ENCODE results near the gene MYO1D. TPM values are rescaled to one million over a fixed set of nuclear protein-coding genes. Genes with fewer than 3 reads are reported as not detected.

MYO1D gene
- total RNA-seq, 1 experiment from 2014 or later, result 2.3 TPM

- H3K27me3 ChIP-seq, result peaks cover 6% of the 10 kb centered on the region; the same call in 1 of the 2 replicates
- H3K27ac ChIP-seq, result no peak overlapping the region
- H3K36me3 ChIP-seq, result no peaks in the 10 kb centered on the region
- no peaks in the 10 kb centered on the region for H3K9me3 ChIP-seq (replicated peaks)
- H3K4me1 ChIP-seq, result no peaks in the 10 kb centered on the region
- H3K4me3 ChIP-seq, result no peak overlapping the region
- no peak for DNase-seq
These were observed 22.0 kb downstream of the MYO1D start for GRCh38 chr17:32854832-32855389.

- DNase-seq, result no peak
These were observed 22.7 kb downstream of the MYO1D start for GRCh38 chr17:32854207-32854606.

DNA sequence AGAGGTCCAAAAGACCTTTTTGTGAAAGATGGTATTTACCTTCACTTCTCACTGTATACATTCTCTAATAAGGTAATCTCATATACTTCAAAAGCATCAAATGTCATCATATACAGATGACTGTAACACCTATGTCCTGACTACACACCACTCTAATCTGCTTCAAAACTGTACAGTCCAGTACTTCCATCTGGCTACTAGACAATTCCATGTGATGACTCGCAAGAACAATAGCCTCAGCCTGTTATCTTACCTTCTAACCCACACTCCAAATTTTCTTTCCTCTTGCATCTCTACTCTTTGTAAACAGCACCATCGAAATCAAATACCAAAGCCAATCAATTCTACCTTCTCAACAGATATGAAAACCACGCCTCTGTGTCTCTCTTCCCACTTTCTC lies 24.1 kb downstream of the MYO1D start:
- Histone ChIP-seq H3K4me3 (no peak overlapping the region), H3K4me1 (no peaks in the 10 kb centered on the region), H3K27me3 (peaks cover 6% of the 10 kb centered on the region; the same call in 1 of the 2 replicates), H3K9me3 (replicated peaks) (no peaks in the 10 kb centered on the region), H3K36me3 (no peaks in the 10 kb centered on the region), H3K27ac (no peak overlapping the region)
- no peak for DNase-seq

More at GRCh38 chr17:32854207-32854606, 22.7 kb downstream of the MYO1D start:
- Histone ChIP-seq H3K27ac (no peak overlapping the region), H3K9me3 (replicated peaks) (no peaks in the 10 kb centered on the region), H3K4me3 (no peak overlapping the region), H3K27me3 (peaks cover 6% of the 10 kb centered on the region; the same call in 1 of the 2 replicates), H3K4me1 (no peaks in the 10 kb centered on the region), H3K36me3 (no peaks in the 10 kb centered on the region)

DNA sequence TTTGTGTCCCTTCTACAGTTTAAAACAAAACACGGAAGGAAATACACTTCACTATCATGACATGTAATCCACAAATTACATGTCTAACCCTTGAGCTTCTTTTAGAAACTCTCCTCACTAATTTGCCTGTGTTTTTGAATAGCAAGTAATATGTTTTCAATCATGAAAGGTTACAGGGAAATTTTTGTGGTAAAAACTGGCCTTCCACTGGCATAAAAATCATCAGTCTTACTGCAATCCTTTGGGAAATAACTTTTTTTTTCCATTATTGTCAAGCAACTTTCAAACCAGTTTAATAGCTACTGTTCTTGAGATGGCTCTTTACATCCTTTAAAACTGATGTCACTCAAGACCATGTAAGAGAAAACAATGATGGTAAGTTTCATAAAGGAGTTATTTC lies 27.0 kb downstream of the MYO1D start:
- DNase-seq, result no peak
- Histone ChIP-seq H3K27ac (no peak overlapping the region), H3K4me1 (no peaks in the 10 kb centered on the region), H3K27me3 (peaks cover 6% of the 10 kb centered on the region; the same call in 1 of the 2 replicates), H3K36me3 (no peaks in the 10 kb centered on the region), H3K9me3 (replicated peaks) (no peaks in the 10 kb centered on the region), H3K4me3 (no peak overlapping the region)

DNA sequence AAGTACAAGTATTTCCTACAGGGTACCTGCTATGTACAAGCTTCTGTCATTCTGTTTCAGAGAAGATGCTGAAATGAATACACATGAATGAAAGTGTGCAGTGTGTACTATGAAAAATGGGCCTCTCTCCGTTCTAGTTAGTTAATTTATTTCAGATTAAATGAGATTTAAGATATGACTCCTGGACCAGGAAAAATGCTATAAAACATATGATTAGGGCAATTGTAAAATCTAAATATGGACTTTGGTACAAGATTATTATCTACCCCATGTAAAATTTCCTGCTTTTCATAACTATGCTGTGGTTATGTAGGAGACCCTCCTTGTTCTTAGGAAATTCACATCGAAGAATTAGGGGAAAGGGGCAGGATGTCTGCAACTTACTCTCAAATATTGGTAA lies 28.9 kb downstream of the MYO1D start:
- Histone ChIP-seq H3K36me3 (no peaks in the 10 kb centered on the region), H3K4me1 (no peaks in the 10 kb centered on the region), H3K9me3 (replicated peaks) (no peaks in the 10 kb centered on the region), H3K27me3 (no peaks in the 10 kb centered on the region), H3K27ac (no peak overlapping the region), H3K4me3 (no peak overlapping the region)
- DNase-seq, result no peak

GRCh38 chr17:32846143-32846542 lies 30.8 kb downstream of the MYO1D start:
- Histone ChIP-seq H3K4me1 (no peaks in the 10 kb centered on the region), H3K27ac (no peak overlapping the region), H3K9me3 (replicated peaks) (no peaks in the 10 kb centered on the region), H3K4me3 (no peak overlapping the region), H3K27me3 (no peaks in the 10 kb centered on the region), H3K36me3 (no peaks in the 10 kb centered on the region)
- DNase-seq, result no peak

- H3K36me3 ChIP-seq, result no peaks in the 10 kb centered on the region
These were observed 36.7 kb downstream of the MYO1D start for GRCh38 chr17:32840241-32840640.

DNA sequence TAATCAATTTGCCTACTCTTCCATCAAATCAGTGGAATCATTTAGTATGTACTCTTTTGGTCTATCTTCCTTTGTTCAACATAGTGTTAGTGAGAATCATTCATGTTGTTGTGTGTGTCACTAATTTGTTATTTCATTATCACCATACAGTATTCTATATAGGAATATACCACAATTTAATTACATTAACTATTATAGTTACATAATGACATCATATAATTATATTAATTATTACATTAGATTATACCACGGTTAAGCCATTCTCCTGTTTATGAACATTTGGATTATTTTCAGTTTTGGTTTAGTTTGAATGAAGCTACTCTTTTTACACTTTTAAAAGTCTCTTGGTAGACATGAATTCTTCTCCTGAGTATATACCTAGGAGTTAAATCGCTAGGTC lies 40.4 kb downstream of the MYO1D start:
- Histone ChIP-seq H3K9me3 (replicated peaks) (no peaks in the 10 kb centered on the region), H3K27ac (no peak overlapping the region), H3K27me3 (no peaks in the 10 kb centered on the region; the same call in 1 of the 2 replicates), H3K36me3 (no peaks in the 10 kb centered on the region), H3K4me3 (no peak overlapping the region), H3K4me1 (no peaks in the 10 kb centered on the region)
- no peak for DNase-seq

More at GRCh38 chr17:32840241-32840640, 36.7 kb downstream of the MYO1D start:
- H3K4me1 ChIP-seq, result no peaks in the 10 kb centered on the region
- H3K9me3 ChIP-seq (replicated peaks), result no peaks in the 10 kb centered on the region
- H3K27me3 ChIP-seq, result no peaks in the 10 kb centered on the region
- no peak for DNase-seq
- no peak overlapping the region for H3K27ac ChIP-seq
- H3K4me3 ChIP-seq, result no peak overlapping the region

GRCh38 chr17:32835291-32835761 lies 41.6 kb downstream of the MYO1D start:
- no peaks in the 10 kb centered on the region for H3K9me3 ChIP-seq (replicated peaks)
- H3K4me3 ChIP-seq, result no peak overlapping the region
- H3K36me3 ChIP-seq, result no peaks in the 10 kb centered on the region
- no peaks in the 10 kb centered on the region for H3K4me1 ChIP-seq
- peaks cover 3% of the 10 kb centered on the region; the same call in 1 of the 2 replicates for H3K27me3 ChIP-seq
- no peak overlapping the region for H3K27ac ChIP-seq
- DNase-seq, result no peak

GRCh38 chr17:32834104-32834503 lies 42.8 kb downstream of the MYO1D start:
- H3K27me3 ChIP-seq, result peaks cover 6% of the 10 kb centered on the region; the same call in 1 of the 2 replicates

GRCh38 chr17:32833526-32833925 lies 43.4 kb downstream of the MYO1D start:
- Histone ChIP-seq H3K27me3 (peaks cover 11% of the 10 kb centered on the region), H3K4me1 (no peaks in the 10 kb centered on the region), H3K36me3 (no peaks in the 10 kb centered on the region), H3K9me3 (replicated peaks) (no peaks in the 10 kb centered on the region), H3K4me3 (no peak overlapping the region), H3K27ac (no peak overlapping the region)
- DNase-seq, result no peak

More at GRCh38 chr17:32834104-32834503, 42.8 kb downstream of the MYO1D start:
- Histone ChIP-seq H3K4me3 (no peak overlapping the region), H3K9me3 (replicated peaks) (no peaks in the 10 kb centered on the region), H3K27ac (no peak overlapping the region), H3K36me3 (no peaks in the 10 kb centered on the region), H3K4me1 (no peaks in the 10 kb centered on the region)
- no peak for DNase-seq

- no peak overlapping the region for H3K27ac ChIP-seq
- DNase-seq, result no peak
- H3K9me3 ChIP-seq (replicated peaks), result no peaks in the 10 kb centered on the region
- no peak overlapping the region for H3K4me3 ChIP-seq
- H3K36me3 ChIP-seq, result no peaks in the 10 kb centered on the region
- no peaks in the 10 kb centered on the region; the same call in 1 of the 2 replicates for H3K4me1 ChIP-seq
- peaks cover 11% of the 10 kb centered on the region for H3K27me3 ChIP-seq
These were observed 43.8 kb downstream of the MYO1D start for GRCh38 chr17:32833076-32833475.

DNA sequence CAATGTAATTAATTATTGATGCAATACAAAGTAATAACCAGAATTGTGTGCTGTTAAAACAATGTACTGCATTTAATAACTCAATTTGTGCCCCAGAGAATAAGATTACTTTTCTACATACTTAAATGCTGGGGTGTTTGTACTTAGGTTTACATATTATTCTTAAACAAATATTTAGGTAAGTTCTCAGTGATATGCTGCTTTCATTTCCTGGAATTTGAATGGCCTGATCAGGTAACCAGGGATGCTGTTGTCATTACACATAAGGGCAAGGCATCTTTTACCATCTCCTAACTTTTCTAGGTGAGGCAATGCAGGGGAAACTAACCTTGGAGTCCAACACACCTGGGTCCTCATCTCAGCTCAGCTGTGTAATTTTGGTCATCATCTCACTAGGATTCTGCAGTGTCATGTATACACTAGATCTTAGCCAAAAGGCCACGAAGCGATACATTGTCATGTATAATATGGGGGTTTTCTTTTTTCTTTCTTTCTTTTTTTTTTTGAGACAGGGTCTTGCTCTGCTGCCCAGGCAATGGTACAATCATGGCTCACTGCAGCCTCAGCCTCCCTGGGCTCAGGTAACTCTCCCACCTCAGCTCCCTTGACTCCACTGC lies 45.2 kb downstream of the MYO1D start:
- H3K9me3 ChIP-seq (replicated peaks), result no peaks in the 10 kb centered on the region
- H3K36me3 ChIP-seq, result no peaks in the 10 kb centered on the region
- H3K27ac ChIP-seq, result no peak overlapping the region
- no peak for DNase-seq
- no peaks in the 10 kb centered on the region; the same call in 1 of the 2 replicates for H3K4me1 ChIP-seq
- no peak overlapping the region for H3K4me3 ChIP-seq
- peaks cover 11% of the 10 kb centered on the region for H3K27me3 ChIP-seq

- Histone ChIP-seq H3K4me3 (no peak overlapping the region), H3K4me1 (no peaks in the 10 kb centered on the region; the same call in 1 of the 2 replicates), H3K27ac (no peak overlapping the region), H3K36me3 (no peaks in the 10 kb centered on the region), H3K27me3 (peaks cover 11% of the 10 kb centered on the region), H3K9me3 (replicated peaks) (no peaks in the 10 kb centered on the region)
- no peak for DNase-seq
These were observed 45.7 kb downstream of the MYO1D start for GRCh38 chr17:32831223-32831622.

- Histone ChIP-seq H3K27ac (no peak overlapping the region), H3K9me3 (replicated peaks) (no peaks in the 10 kb centered on the region), H3K36me3 (no peaks in the 10 kb centered on the region), H3K27me3 (peaks cover 11% of the 10 kb centered on the region), H3K4me3 (no peak overlapping the region), H3K4me1 (no peaks in the 10 kb centered on the region; the same call in 1 of the 2 replicates)
- DNase-seq, result no peak
These were observed 48.1 kb downstream of the MYO1D start for GRCh38 chr17:32828822-32829221.

All from SJCRH30 (cell line).